ENCODE results near the gene BOK. TPM values are rescaled to one million over a fixed set of nuclear protein-coding genes. Genes with fewer than 3 reads are reported as not detected.

Gene BOK
- total RNA-seq, 2 donors from 2014 or later = 1.0 to 2.2 TPM

GRCh38 chr2:241545106-241545505 is 13.4 kb upstream of the BOK start:
- Mint-ChIP-seq H3K27me3 (peaks cover 0 to 7% of the 10 kb centered on the region in 2 donors), H3K27ac (no peak overlapping the region), H3K9me3 (no peaks in the 10 kb centered on the region), H3K36me3 (no peaks in the 10 kb centered on the region), H3K4me1 (ENCODE audit: low read depth in 2 of 2) (peaks cover 0 to 3% of the 10 kb centered on the region in 2 donors), H3K4me3 (no peak overlapping the region)
- DNase-seq (ENCODE audit: low spot score) (peak; percentile 1), ATAC-seq (no peak)

- no peak overlapping the region for H3K27ac Mint-ChIP-seq
- H3K4me3 Mint-ChIP-seq = no peak overlapping the region
- ATAC-seq (no peak), DNase-seq (ENCODE audit: low spot score) (no peak)
- no peaks in the 10 kb centered on the region for H3K9me3 Mint-ChIP-seq
- no peaks in the 10 kb centered on the region for H3K36me3 Mint-ChIP-seq
- peaks cover 0 to 7% of the 10 kb centered on the region in 2 donors for H3K27me3 Mint-ChIP-seq
- peaks cover 0 to under 1% of the 10 kb centered on the region in 2 donors for H3K4me1 Mint-ChIP-seq (ENCODE audit: low read depth in 2 of 2)
These were observed 12.7 kb upstream of the BOK start for GRCh38 chr2:241545523-241546473.

- DNase-seq (ENCODE audit: low spot score) (peak; percentile 22), ATAC-seq (no peak)
- Mint-ChIP-seq H3K27ac (no peak overlapping the region), H3K27me3 (peaks cover 0 to 7% of the 10 kb centered on the region in 2 donors), H3K4me1 (ENCODE audit: low read depth in 2 of 2) (no peaks in the 10 kb centered on the region), H3K36me3 (no peaks in the 10 kb centered on the region), H3K9me3 (no peaks in the 10 kb centered on the region), H3K4me3 (no peak overlapping the region)
These were observed 11.6 kb upstream of the BOK start for GRCh38 chr2:241546771-241547498.

- H3K36me3 Mint-ChIP-seq = no peaks in the 10 kb centered on the region
- H3K9me3 Mint-ChIP-seq = no peaks in the 10 kb centered on the region
- H3K4me3 Mint-ChIP-seq = no peak overlapping the region
- ATAC-seq = no peak
- H3K27me3 Mint-ChIP-seq = peaks cover 0 to 11% of the 10 kb centered on the region in 2 donors
- no peak overlapping the region for H3K27ac Mint-ChIP-seq
- DNase-seq (ENCODE audit: low spot score) = no peak
- H3K4me1 Mint-ChIP-seq (ENCODE audit: low read depth in 2 of 2) = peaks cover 0 to 4% of the 10 kb centered on the region in 2 donors
These were observed 10.6 kb upstream of the BOK start for GRCh38 chr2:241547781-241548450.

GRCh38 chr2:241548451-241548835 is 10.1 kb upstream of the BOK start:
- ATAC-seq (no peak), DNase-seq (ENCODE audit: low spot score) (peak; percentile 8)
- Mint-ChIP-seq H3K9me3 (no peaks in the 10 kb centered on the region), H3K36me3 (no peaks in the 10 kb centered on the region), H3K27me3 (peaks cover 0 to 13% of the 10 kb centered on the region in 2 donors), H3K27ac (no peak overlapping the region), H3K4me3 (no peak overlapping the region), H3K4me1 (ENCODE audit: low read depth in 2 of 2) (peaks cover 0 to 4% of the 10 kb centered on the region in 2 donors)

- no peak for ATAC-seq
- Mint-ChIP-seq H3K4me1 (ENCODE audit: low read depth in 2 of 2) (peaks cover 0 to 7% of the 10 kb centered on the region in 2 donors), H3K9me3 (no peaks in the 10 kb centered on the region)
These were observed 7.6 kb upstream of the BOK start for GRCh38 chr2:241550616-241551580.

GRCh38 chr2:241551599-241551997 is 6.9 kb upstream of the BOK start:
- ATAC-seq = no peak
- H3K4me1 Mint-ChIP-seq (ENCODE audit: low read depth in 2 of 2) = peaks cover 0 to 7% of the 10 kb centered on the region in 2 donors
- H3K4me3 Mint-ChIP-seq = no peak overlapping the region
- H3K27me3 Mint-ChIP-seq = peaks cover 0 to 18% of the 10 kb centered on the region in 2 donors
- H3K9me3 Mint-ChIP-seq = no peaks in the 10 kb centered on the region
- no peak overlapping the region for H3K27ac Mint-ChIP-seq
- H3K36me3 Mint-ChIP-seq = no peaks in the 10 kb centered on the region
- no peak for DNase-seq (ENCODE audit: low spot score)

More at GRCh38 chr2:241550616-241551580, 7.6 kb upstream of the BOK start:
- peaks cover 0 to 18% of the 10 kb centered on the region in 2 donors for H3K27me3 Mint-ChIP-seq
- no peaks in the 10 kb centered on the region for H3K36me3 Mint-ChIP-seq
- DNase-seq (ENCODE audit: low spot score) = peak; percentile 44
- H3K4me3 Mint-ChIP-seq = no peak overlapping the region
- H3K27ac Mint-ChIP-seq = no peak overlapping the region

- H3K36me3 Mint-ChIP-seq = no peaks in the 10 kb centered on the region
- ATAC-seq = peak in 1 of 2 donors; percentile 30
- DNase-seq (ENCODE audit: low spot score) = peak; percentile 47
- peaks cover 5 to 15% of the 10 kb centered on the region in 2 donors for H3K27me3 Mint-ChIP-seq
- H3K27ac Mint-ChIP-seq = no peak overlapping the region
- peaks cover 0 to 7% of the 10 kb centered on the region in 2 donors for H3K4me1 Mint-ChIP-seq (ENCODE audit: low read depth in 2 of 2)
- H3K4me3 Mint-ChIP-seq = no peak overlapping the region
- H3K9me3 Mint-ChIP-seq = no peaks in the 10 kb centered on the region
These were observed 6.4 kb upstream of the BOK start for GRCh38 chr2:241551998-241552737.

GRCh38 chr2:241553512-241553830 is 5.1 kb upstream of the BOK start:
- Mint-ChIP-seq H3K9me3 (no peaks in the 10 kb centered on the region), H3K27me3 (peaks cover 18 to 22% of the 10 kb centered on the region in 2 donors), H3K4me1 (ENCODE audit: low read depth in 2 of 2) (peaks cover 8 to 10% of the 10 kb centered on the region in 2 donors), H3K27ac (no peak overlapping the region), H3K4me3 (no peak overlapping the region), H3K36me3 (no peaks in the 10 kb centered on the region)
- ATAC-seq (no peak), DNase-seq (ENCODE audit: low spot score) (no peak)

- peak; percentile 41 for DNase-seq (ENCODE audit: low spot score)
- Mint-ChIP-seq H3K27me3 (peaks cover 18 to 22% of the 10 kb centered on the region in 2 donors), H3K36me3 (no peaks in the 10 kb centered on the region), H3K4me1 (ENCODE audit: low read depth in 2 of 2) (peaks cover 8 to 10% of the 10 kb centered on the region in 2 donors), H3K9me3 (no peaks in the 10 kb centered on the region), H3K4me3 (no peak overlapping the region), H3K27ac (no peak overlapping the region)
- no peak for ATAC-seq
These were observed 4.6 kb upstream of the BOK start for GRCh38 chr2:241553981-241554380.

- H3K9me3 Mint-ChIP-seq = no peaks in the 10 kb centered on the region
- no peak overlapping the region for H3K27ac Mint-ChIP-seq
- H3K27me3 Mint-ChIP-seq = peaks cover 18 to 19% of the 10 kb centered on the region in 2 donors
- H3K36me3 Mint-ChIP-seq = no peaks in the 10 kb centered on the region
- peak; percentile 40 for DNase-seq (ENCODE audit: low spot score)
- no peak for ATAC-seq
- H3K4me3 Mint-ChIP-seq = no peak overlapping the region
- H3K4me1 Mint-ChIP-seq (ENCODE audit: low read depth in 2 of 2) = peaks cover 8 to 10% of the 10 kb centered on the region in 2 donors
These were observed 3.8 kb upstream of the BOK start for GRCh38 chr2:241554610-241555322.

- DNase-seq (ENCODE audit: low spot score) (peak; percentile 34), ATAC-seq (no peak)
- Mint-ChIP-seq H3K36me3 (no peaks in the 10 kb centered on the region), H3K27me3 (peaks cover 18 to 19% of the 10 kb centered on the region in 2 donors), H3K4me3 (no peak overlapping the region), H3K4me1 (ENCODE audit: low read depth in 2 of 2) (peaks cover 8 to 12% of the 10 kb centered on the region in 2 donors), H3K9me3 (no peaks in the 10 kb centered on the region), H3K27ac (no peak overlapping the region)
These were observed 2.8 kb upstream of the BOK start for GRCh38 chr2:241555711-241556110.
